GM04504 (cell line): ENCODE data around the gene MCF2.
A peak's percentile ranks its signal among the peaks of the same experiment; 100 is the strongest.

Experiments
- DNase-seq: peaks from one replicate; pipeline ENCODE4 v3.0.0-alpha.2; 2012; ENCODE audit warnings: low read depth

Gene MCF2

DNA sequence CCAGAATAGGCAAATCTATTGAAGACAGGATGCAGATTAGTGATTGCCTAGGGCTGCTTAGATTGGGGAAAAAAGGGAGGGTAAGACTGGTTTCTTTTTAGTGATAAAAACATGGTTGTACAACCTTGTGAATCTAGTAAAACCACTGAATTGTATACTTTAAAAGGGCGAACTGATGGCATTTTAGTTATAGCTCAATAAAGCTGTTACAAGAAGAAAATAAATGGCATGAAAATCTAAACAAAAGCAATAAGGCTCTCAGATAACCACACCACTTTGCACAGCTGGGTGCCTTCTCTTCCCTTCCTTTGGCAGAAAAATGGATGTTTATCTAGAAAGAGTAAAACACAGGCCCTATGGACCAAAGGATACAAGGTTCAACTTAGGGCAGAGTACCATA lies 107.9 kb downstream of the MCF2 start:
- DNase-seq, result no peak

DNA sequence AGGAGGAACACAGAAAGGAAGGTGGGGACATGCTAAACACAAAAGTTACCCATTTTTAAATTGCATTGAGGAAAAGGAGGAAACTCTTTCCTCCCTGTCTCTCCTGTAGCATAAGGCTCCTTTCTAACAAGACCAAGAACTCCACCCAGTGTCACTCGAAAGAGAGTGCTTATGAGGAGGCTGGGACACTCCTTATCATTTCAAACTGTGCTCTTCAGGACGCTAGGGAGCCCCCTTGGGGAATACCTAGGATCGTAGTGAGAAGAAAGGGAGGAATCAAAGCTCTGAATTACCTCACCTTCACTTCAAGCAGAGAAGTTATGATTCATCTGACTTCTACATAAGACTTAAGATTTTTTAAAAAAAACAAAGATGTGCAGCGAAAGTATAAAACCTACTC lies 111.9 kb downstream of the MCF2 start:
- DNase-seq, result no peak

DNA sequence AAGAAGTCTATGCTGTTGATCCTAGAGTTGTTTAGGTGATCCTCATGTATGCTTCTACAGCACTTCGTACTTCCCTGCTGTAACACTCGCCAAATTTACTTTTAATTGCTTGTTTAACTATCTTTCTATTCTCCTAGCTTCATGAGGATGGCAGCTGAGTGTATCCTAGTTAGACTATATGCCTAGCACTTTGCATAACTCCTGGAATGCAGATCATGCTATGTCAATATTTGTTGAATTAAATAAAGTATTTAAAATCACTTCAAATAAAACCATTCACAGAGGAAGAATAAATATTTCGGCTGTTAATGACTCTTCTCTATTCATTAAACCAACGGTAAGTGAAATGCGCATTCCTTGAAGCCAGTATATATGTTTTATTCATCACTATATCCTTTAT lies 122.4 kb downstream of the MCF2 start:
- no peak for DNase-seq

DNA sequence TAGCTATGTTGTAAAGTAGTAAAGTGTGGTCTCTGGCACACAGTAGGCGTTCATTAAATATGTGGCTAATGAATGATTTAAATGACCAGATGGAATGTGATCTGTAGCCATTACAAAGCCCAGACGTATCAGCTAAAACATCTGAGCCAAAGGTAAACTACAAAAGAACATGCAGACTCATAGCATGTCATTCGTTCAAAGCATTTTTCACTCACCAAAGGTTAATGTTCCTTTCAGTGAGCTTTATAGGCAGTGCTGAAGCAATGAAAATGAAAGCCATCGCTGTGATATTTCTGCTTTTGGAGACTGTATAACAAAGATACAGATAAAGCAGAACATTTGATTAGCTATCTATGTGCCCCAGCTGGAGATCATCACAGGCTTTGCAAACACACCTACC lies 126.9 kb downstream of the MCF2 start:
- DNase-seq, result no peak

DNA sequence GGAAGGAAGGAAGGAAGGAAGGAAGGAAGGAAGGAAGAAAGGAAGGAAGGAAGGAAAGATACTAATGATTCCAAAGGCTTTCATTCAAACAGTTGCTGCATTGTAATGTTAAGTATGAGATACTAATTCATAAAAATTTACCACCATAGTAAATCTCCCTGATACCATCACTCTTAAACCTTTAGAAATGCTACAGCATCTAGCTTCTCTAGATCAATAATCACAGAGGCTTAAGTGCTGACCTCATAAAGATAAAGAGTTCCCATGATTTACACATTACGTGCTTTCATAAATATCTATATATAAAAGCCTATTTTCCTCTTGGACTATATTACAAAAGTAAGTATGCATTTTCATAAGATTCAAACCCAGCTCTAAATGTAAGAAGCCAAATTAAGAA lies 141.0 kb downstream of the MCF2 start:
- no peak for DNase-seq

DNA sequence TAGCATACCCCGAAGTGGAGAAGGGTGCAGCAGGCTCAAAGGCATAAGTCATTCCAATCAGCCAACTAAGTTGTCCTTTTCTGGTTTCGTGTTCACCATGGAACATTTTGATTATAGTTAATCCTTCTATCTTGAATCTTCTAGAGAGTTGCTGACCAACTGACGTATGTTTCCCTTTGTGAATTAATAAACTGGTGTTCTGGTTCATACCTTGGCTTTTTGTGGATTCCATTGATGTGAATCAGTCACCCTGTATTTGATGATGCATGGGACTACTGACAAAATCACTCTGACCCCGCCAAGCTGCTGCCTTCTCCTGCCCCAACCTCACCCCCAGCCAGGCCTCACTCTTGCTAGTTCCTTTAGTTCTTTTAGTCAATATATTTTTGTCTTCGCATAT lies 144.7 kb downstream of the MCF2 start:
- DNase-seq, result no peak

DNA sequence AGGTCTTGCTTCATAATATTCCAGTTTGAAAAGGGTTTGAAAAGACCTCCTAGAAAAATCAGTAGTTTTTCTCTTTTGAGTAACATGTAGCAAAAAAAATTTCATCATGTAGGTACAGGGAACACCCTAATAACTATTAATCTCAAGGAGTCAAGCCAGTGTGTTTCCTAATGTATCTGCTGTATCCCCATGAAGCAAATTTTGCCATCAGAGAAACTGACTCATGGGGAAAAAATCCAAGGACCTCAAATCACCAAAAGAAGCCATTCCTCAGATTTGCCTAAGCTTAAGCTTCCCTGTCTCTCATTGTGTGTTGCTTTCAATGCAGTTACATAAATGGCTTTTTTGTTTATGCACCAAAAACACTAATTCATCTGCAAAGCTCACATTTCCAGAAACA lies 147.7 kb downstream of the MCF2 start:
- peak; percentile 6 for DNase-seq

DNA sequence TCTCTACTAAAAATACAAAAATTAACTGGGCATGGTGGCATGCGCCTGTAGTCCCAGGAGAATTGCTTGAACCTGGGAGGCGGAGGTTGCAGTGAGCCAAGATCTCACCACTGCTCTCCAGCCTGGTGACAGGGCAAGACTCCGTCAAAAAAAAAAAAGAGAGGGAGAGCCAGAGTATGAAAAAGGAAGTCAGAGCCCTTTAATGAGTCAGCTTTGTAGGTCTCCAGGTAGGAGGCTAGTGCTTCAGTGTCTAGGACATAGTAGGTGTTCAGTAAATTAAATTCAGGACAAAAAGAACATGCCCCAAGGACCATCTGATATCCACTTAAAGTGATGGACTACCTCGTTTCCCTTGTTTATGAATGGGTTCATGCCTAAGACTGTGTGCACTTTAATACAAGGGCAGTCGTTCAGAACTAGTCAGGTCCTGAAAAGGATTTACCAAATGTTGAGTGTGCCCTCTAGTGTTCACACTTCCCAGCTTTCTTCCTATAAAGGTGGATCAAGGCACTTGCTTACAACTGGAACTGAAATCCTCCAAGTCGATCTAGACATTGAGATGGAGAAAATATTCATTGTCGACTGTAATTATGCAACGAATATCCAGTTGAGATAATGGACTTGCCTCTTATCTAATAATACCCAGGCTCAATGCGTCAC lies 148.5 kb downstream of the MCF2 start:
- peak; percentile 30 for DNase-seq

DNA sequence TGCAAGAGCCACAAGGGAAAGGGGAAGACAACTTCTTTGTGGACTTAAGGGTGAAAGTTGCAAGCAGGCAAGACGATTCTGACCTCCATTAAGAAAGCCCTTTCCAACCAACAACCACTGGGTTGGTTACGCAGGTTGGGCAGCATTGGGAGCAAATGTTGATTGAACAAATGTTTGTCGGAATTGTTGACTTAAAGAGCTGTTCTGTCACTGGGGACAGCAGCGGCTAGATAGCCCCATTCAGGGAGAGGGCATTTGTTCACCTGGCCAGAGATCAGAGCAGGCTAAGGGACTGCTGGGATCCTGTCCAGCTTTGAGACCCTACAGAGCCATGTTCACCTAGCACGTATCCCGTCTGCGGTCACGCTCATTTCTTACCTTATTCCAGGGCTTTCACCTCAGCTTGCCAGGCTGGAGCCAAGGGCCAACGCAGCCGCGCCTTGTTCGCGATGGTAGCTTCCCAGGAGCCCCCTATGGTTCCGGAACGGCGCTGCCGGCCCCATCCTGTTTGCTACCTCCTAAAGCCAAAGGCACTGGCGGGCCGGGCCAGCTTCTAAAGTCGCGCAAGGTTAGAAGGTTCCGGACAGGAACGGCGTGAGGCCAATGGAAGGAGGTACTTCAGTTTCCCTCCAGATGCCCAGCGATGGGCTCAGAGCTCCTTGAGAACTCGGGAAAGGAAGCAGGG lies 152.8 kb downstream of the MCF2 start:
- no peak for DNase-seq

DNA sequence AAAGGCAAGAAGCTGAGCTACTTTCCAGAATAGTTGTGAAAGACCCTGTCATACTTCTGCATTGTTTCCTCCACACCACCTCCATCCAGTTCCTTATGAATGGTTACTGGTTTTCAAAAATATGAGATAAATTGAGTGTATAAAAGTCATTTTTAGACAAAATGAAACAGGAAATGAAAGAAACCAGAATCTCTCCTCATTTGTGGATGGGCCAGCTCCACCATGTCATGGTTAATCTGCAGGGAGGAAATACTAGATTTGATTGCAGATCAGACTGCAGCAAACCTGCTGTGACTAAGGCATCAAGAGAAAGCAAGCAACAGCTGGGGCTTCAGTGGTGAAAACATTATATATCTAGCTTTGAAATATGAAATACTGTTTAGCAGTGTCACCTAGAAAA lies 153.6 kb downstream of the MCF2 start:
- no peak for DNase-seq

DNA sequence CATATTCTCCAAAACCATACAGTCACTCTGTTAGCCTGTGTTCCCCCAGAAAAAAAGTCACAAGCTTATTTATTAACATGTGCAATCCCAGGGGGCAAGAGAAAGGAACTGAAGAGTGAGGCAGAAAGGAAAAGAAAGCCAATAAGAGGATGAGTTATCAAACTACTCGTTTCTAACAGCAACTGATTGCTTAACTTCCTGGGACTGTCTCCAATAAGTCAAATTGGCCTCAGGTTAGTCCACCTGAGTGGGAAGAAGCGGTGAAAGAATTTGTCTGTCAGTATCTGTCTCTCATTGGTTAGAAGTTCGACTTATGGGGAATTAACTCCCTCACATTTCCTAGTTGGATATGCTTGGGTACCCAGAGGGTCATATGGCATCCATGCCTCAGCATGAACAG lies 163.4 kb downstream of the MCF2 start:
- no peak for DNase-seq

DNA sequence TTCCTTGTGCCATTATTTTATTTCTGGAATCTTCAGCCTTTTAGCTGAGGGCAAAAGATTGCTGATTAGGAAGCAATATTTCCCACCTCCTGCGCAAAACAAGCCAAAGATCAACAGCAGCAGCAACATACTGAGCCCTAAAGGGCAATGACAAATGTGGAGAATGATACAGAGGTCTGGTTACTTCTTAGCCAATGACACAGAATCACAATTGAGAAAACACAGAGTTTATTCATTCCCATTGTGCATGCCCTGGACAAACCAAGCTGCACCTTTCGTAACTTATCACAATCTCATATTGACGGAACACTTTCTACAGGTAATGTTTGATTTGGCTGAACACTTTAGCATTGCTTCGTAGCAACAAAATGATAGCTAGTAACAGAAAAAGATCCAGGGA lies 164.0 kb downstream of the MCF2 start:
- DNase-seq, result no peak

DNA sequence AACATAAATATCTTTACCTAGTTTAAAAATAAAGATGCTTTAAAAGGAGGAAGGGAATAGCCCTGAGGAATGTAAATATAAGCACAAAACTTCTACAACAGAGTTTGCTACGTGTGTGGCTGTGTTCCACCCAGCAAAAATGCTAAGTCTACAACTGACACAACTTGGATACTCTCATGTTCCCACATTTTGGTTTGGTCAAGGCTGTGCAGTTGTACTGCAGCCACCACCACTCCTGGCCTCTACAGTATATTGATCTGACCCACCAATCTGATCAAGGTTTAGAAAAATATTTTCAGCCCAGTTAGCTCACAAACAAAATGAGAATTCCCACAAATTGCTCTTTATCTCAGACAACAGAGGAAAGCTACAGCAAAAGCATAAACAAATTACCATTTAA lies 165.3 kb downstream of the MCF2 start:
- DNase-seq, result no peak

DNA sequence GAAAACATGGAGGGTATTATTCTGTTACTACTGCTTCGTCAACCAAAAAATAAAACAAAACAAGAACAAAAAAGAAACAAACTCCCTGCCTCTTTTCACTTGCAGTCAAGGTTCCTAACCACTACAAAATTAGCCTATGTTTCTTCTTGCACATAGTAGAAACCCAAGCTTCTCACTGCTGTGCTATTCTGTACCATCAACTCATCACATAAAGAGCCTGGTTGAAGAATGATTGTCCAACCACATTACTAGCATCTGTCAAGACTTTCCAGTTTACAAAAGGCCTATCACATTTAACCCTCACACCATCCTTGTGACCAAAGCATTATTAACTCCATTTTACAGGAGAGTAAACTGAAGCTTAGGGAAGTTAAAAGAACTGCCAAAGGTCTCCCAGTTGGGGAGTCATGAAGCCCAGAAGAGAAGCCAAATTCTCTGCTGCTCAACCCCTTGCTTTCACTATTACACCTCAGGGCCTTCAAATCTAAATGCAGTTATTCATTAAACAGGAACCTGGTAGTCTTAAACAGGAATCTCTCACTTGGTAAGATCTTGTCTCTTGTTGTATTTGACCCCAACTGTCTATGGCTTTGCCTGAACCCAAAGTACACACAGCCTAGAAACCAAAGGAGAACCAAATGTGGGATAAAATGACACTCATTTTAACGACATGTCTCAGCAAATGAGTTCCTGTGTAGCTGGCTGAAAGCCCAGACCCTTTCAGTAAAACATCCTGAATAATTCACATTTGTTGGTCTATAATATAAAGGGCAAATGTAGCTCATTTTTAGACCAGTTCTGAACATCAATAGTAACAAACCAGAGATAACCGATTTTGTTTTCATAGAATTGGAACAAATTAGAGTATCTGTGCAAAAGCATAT lies 168.8 kb downstream of the MCF2 start:
- DNase-seq, result peak; percentile 0

DNA sequence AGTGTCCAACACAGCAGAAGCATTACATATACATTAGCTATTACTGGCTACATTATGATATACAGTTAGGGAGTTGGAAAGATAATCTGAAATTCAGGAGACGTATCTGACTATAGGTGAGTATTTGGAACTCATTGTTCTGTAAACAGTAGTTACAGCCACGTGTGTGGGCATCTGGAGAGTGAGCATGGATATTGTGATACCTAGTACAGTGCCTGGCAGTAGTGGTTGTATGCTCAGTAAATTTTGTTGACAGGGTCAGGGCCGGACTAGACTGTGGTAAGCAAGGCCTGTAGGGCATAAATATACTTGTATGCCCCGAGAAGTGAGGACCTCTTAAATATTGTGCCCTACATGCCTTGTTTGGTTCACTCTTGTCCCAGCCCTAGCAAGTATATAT lies 174.5 kb downstream of the MCF2 start:
- no peak for DNase-seq

DNA sequence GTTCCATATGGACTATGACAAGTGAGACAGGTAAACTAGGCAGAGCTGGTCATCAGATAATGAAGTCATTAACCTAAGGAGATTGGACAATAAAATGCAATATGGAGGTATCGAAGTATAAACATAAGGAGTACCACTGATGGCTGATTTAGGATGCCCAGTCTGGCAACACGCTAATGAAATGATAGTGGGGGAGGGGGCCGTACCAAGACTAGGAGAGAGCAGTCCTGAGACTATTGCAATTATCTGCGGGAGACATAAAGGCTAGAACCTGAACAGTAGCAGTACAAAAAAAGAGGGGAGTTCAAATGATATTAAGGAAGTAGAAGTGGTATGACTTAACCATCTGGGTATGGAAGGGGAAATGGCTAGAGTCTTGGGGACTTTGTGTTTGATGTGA lies 175.1 kb downstream of the MCF2 start:
- no peak for DNase-seq
